H1 (cell line): ENCODE results near the gene NUP210. TPM values are rescaled to one million over a fixed set of nuclear protein-coding genes. Genes with fewer than 3 reads are reported as not detected.
A peak's percentile ranks its signal among the peaks of the same experiment; 100 is the strongest.

ENCODE experiments used
- CTCF ChIA-PET: fragments of 300-600 bp; sonication (Branson Sonifier 250); formaldehyde crosslinking; loops from one replicate; lab custom pipeline; 2021; ENCODE audit not compliant: partially characterized antibody; lab: Charles Lee
- POLR2A ChIA-PET: fragments of 300-600 bp; sonication (Branson Sonifier 250); formaldehyde crosslinking; loops from one replicate; lab custom pipeline; 2021; ENCODE audit warnings: inconsistent platforms; ENCODE audit not compliant: partially characterized antibody; lab: Charles Lee
- DNase-seq, 2 experiments: peaks; one replicate each; pipeline versions ENCODE4 v3.0.0 to v3.0.0-alpha.2; 2010 to 2022; ENCODE audit warnings: low spot score in 2 of 2, low read depth in 1 of 2, mixed read lengths in 1 of 2
- FAIRE-seq: peaks from 2 replicates; lab custom pipeline; 2011; peaks lifted over from hg19 to GRCh38; lab: Jason Lieb, UNC
- H2AFZ ChIP-seq: 2 replicates; pipeline ENCODE4 v1.8.1; 2012; ENCODE audit warnings: low read length, inconsistent platforms
- H2AK5ac ChIP-seq: 2 replicates; pipeline ENCODE4 v1.6.1; 2013; ENCODE audit warnings: low read depth, low read length
- H2BK120ac ChIP-seq: replicated peaks from 2 replicates; pipeline ENCODE3; 2013; ENCODE audit warnings: low read depth, low read length, inconsistent platforms
- H2BK12ac ChIP-seq: 2 replicates; pipeline ENCODE4 v1.6.1; 2013; ENCODE audit warnings: low read depth, low read length
- H2BK15ac ChIP-seq: 2 replicates; pipeline ENCODE4 v1.6.1; 2013; ENCODE audit warnings: low read length
- H2BK20ac ChIP-seq: 2 replicates; pipeline ENCODE4 v1.6.1; 2013; ENCODE audit warnings: low read length
- H2BK5ac ChIP-seq: 2 replicates; pipeline ENCODE4 v1.6.1; 2013; ENCODE audit warnings: low read depth, low read length
- H3K14ac ChIP-seq: 2 replicates; pipeline ENCODE4 v1.6.1; 2013; ENCODE audit warnings: inconsistent platforms; ENCODE audit not compliant: insufficient read length
- H3K18ac ChIP-seq: 2 replicates; pipeline ENCODE4 v1.6.1; 2013; ENCODE audit warnings: low read length; ENCODE audit errors: extremely low read depth
- H3K23ac ChIP-seq: 2 replicates; pipeline ENCODE4 v1.6.1; 2013; ENCODE audit warnings: inconsistent platforms; ENCODE audit not compliant: insufficient read length
- H3K23me2 ChIP-seq: 2 replicates; pipeline ENCODE4 v1.6.1; 2013; ENCODE audit warnings: low read depth, low read length
- H3K27ac ChIP-seq: 2 replicates; pipeline ENCODE4 v1.6.1; 2011; ENCODE audit warnings: low read depth, low read length, inconsistent platforms
- H3K27me3 ChIP-seq, 4 experiments: replicated peaks in 1 of 4; 1 replicate in 1 of 4; 2 replicates in 3 of 4; pipeline versions ENCODE4 v1.6.1 to v1.8.1; 2011 to 2013; ENCODE audit warnings: low read length in 3 of 4, mild to moderate bottlenecking in 3 of 4, inconsistent platforms in 2 of 4, mixed read lengths in 2 of 4, moderate library complexity in 1 of 4; ENCODE audit not compliant: control insufficient read depth in 3 of 4, insufficient read depth in 3 of 4; ENCODE audit errors: extremely low read depth in 1 of 4
- H3K36me3 ChIP-seq, 4 experiments: 2 replicates each; pipeline versions ENCODE4 v1.6.1 to v1.8.1; 2011 to 2013; ENCODE audit warnings: mild to moderate bottlenecking in 4 of 4, low read length in 3 of 4, moderate library complexity in 2 of 4, control low read depth in 1 of 4, inconsistent platforms in 1 of 4; ENCODE audit not compliant: insufficient read depth in 4 of 4, control insufficient read depth in 2 of 4
- H3K4ac ChIP-seq: replicated peaks from 2 replicates; pipeline ENCODE3; 2013; ENCODE audit warnings: low read length, low read depth, mixed read lengths, inconsistent platforms; ENCODE audit not compliant: insufficient read length
- H3K4me1 ChIP-seq, 4 experiments: replicated peaks in 1 of 4; 1 replicate in 1 of 4; 2 replicates in 3 of 4; pipeline versions ENCODE4 v1.6.1 to v1.8.1; 2011 to 2013; ENCODE audit warnings: low read length in 3 of 4, inconsistent platforms in 2 of 4, mixed read lengths in 1 of 4; ENCODE audit not compliant: insufficient read depth in 4 of 4, control insufficient read depth in 3 of 4
- H3K4me2 ChIP-seq, 2 experiments: 2 replicates each; pipeline versions ENCODE4 v1.6.1 to v1.8.1; 2011 to 2013; ENCODE audit warnings: low read depth in 2 of 2, low read length in 2 of 2, control low read depth in 1 of 2, inconsistent platforms in 1 of 2, mild to moderate bottlenecking in 1 of 2; ENCODE audit not compliant: insufficient read depth in 1 of 2
- H3K4me3 ChIP-seq, 4 experiments: fragments of 200-600, 300-600 bp in 1 of 4; sonication (generic), shearing (Covaris generic), sonication (Bioruptor Twin) in 1 of 4; 2 replicates each; pipeline versions ENCODE4 v1.5.1 to v1.8.1; 2011 to 2016; ENCODE audit warnings: low read length in 4 of 4, low read depth in 3 of 4, control low read depth in 2 of 4, inconsistent platforms in 2 of 4, mild to moderate bottlenecking in 2 of 4, mixed read lengths in 1 of 4, moderate library complexity in 1 of 4; ENCODE audit not compliant: insufficient read depth in 2 of 4; ENCODE audit errors: extremely low read depth in 1 of 4
- H3K56ac ChIP-seq: replicated peaks from 2 replicates; pipeline ENCODE3; 2013; ENCODE audit warnings: low read depth, mild to moderate bottlenecking, mixed read lengths, low read length, inconsistent platforms; ENCODE audit not compliant: insufficient read length
- H3K79me1 ChIP-seq: 2 replicates; pipeline ENCODE4 v1.6.1; 2013; ENCODE audit warnings: low read depth, low read length, control low read depth
- H3K79me2 ChIP-seq, 2 experiments: 2 replicates each; pipeline versions ENCODE4 v1.6.1 to v1.8.1; 2012 to 2013; ENCODE audit warnings: low read length in 2 of 2, mild to moderate bottlenecking in 2 of 2, inconsistent platforms in 1 of 2; ENCODE audit not compliant: insufficient read depth in 2 of 2, control insufficient read depth in 1 of 2
- H3K9ac ChIP-seq, 4 experiments: replicated peaks in 1 of 4; 1 replicate in 1 of 4; 2 replicates in 3 of 4; pipeline versions ENCODE4 v1.6.1 to v1.8.1; 2011 to 2013; ENCODE audit warnings: low read depth in 3 of 4, low read length in 3 of 4, control low read depth in 2 of 4, mild to moderate bottlenecking in 2 of 4, moderate library complexity in 2 of 4, inconsistent platforms in 1 of 4; ENCODE audit errors: extremely low read depth in 1 of 4
- H3K9me3 ChIP-seq, 2 experiments: 2 replicates each; pipeline versions ENCODE4 v1.6.1 to v1.8.1; 2012 to 2013; ENCODE audit warnings: mild to moderate bottlenecking in 2 of 2, moderate library complexity in 2 of 2, control low read depth in 1 of 2, inconsistent platforms in 1 of 2, low read depth in 1 of 2, low read length in 1 of 2, mixed read lengths in 1 of 2; ENCODE audit not compliant: insufficient read depth in 2 of 2
- H4K20me1 ChIP-seq, 2 experiments: replicated peaks in 1 of 2; 2 replicates each; pipeline versions ENCODE3 to v1.8.1; 2011 to 2013; ENCODE audit warnings: inconsistent platforms in 2 of 2, low read length in 2 of 2, mild to moderate bottlenecking in 1 of 2; ENCODE audit not compliant: insufficient read depth in 2 of 2, control insufficient read depth in 1 of 2
- H4K5ac ChIP-seq: 2 replicates; pipeline ENCODE4 v1.6.1; 2013; ENCODE audit warnings: low read length, low read depth, mixed read lengths, inconsistent platforms; ENCODE audit not compliant: insufficient read length
- H4K8ac ChIP-seq: 2 replicates; pipeline ENCODE4 v1.8.0; 2013; ENCODE audit warnings: mild to moderate bottlenecking, moderate library complexity, low read length, inconsistent platforms; ENCODE audit not compliant: insufficient read depth; ENCODE audit errors: extremely low read depth
- H4K91ac ChIP-seq: replicated peaks from 2 replicates; pipeline ENCODE3; 2013; ENCODE audit warnings: low read length, mixed read lengths, inconsistent platforms; ENCODE audit not compliant: insufficient read length
- CHD2 ChIP-seq: IDR thresholded peaks from 2 replicates; pipeline ENCODE4 v1.6.1; 2012; ENCODE audit warnings: low read length, improper control_type of control experiment
- GTF2F1 ChIP-seq: IDR thresholded peaks from 2 replicates; pipeline ENCODE4 v1.6.1; 2012; ENCODE audit warnings: low read depth, low read length, improper control_type of control experiment, borderline replicate concordance
- JUN ChIP-seq: IDR thresholded peaks from 2 replicates; pipeline ENCODE4 v1.6.1; 2011; ENCODE audit warnings: low read depth, mild to moderate bottlenecking, improper control_type of control experiment, low read length
- POLR2AphosphoS5 ChIP-seq: IDR thresholded peaks from 2 replicates; pipeline ENCODE4 v1.6.1; 2011; ENCODE audit warnings: low read depth, low read length
- POU5F1 ChIP-seq: IDR thresholded peaks from 2 replicates; pipeline ENCODE4 v1.6.1; 2011; ENCODE audit warnings: low read depth, mild to moderate bottlenecking, low read length, moderate library complexity
- SIN3A ChIP-seq, 2 experiments: IDR thresholded peaks in 1 of 2; conservative IDR thresholded peaks in 1 of 2; 2 replicates each; pipeline ENCODE4 v1.6.1; 2011 to 2012; ENCODE audit warnings: low read length in 2 of 2, improper control_type of control experiment in 1 of 2, low read depth in 1 of 2, mild to moderate bottlenecking in 1 of 2
- SP1 ChIP-seq: IDR thresholded peaks from 2 replicates; pipeline ENCODE4 v1.6.1; 2011; ENCODE audit warnings: low read depth, low read length
- TBP ChIP-seq: IDR thresholded peaks from 2 replicates; pipeline ENCODE4 v1.6.1; 2011; ENCODE audit warnings: low read depth, low read length, improper control_type of control experiment
- WGBS, 2 experiments: shearing (Covaris generic) in 1 of 2; methylation state at CpG; one replicate each; pipeline versions ENCODE4 v1.1.6 to v1.1.7; 2013 to 2015; ENCODE audit warnings: low lambda C conversion rate in 2 of 2, mixed read lengths in 2 of 2, inconsistent platforms in 1 of 2, low coverage in 1 of 2, missing lambda C conversion rate in 1 of 2; ENCODE audit not compliant: insufficient replicate concordance in 2 of 2, insufficient coverage in 1 of 2, insufficient read length in 1 of 2; ENCODE audit errors: extremely low coverage in 1 of 2, missing lambda C conversion rate in 1 of 2; 5-methylcytosine and 5-hydroxymethylcytosine counted together
- polyA plus RNA-seq, 7 experiments: library from polyadenylated mRNA; depleted of rRNA in 3 of 7; stranded (reverse) in 5 of 7; unstranded in 2 of 7; fragments of >200 nt in 5 of 7; fragments of 200-250 nt in 2 of 7; gene quantifications; 1 replicate in 5 of 7; 2 replicates in 1 of 7; 4 replicates in 1 of 7; pipeline versions ENCODE4 v1.2.1 to v1.2.3, GENCODE V29; 2011 to 2013; ENCODE audit warnings: missing spikeins in 2 of 7, mixed read lengths in 2 of 7
- total RNA-seq: library from RNA; stranded (reverse); fragmentation: NEBNext Ultra II Directional; extraction: Animal tissue kit (Norgen Biotek cat#: 25700); gene quantifications from 2 replicates; pipeline ENCODE4 v1.2.1, GENCODE V29; 2021
- TF ChIP-seq, protein P1 (sequence below), 3 experiments: IDR thresholded peaks; 1 replicate in 2 of 3; 2 replicates in 1 of 3; pipeline versions ENCODE4 v1.5.1 to v1.6.1; 2011; ENCODE audit warnings: low read length in 3 of 3, mild to moderate bottlenecking in 3 of 3, inconsistent platforms in 2 of 3, low read depth in 1 of 3, moderate library complexity in 1 of 3; ENCODE audit not compliant: insufficient read depth in 1 of 3; ENCODE audit errors: control extremely low read depth in 1 of 3
- TF ChIP-seq, protein P2 (sequence below): IDR thresholded peaks from 2 replicates; pipeline ENCODE4 v1.6.1; 2012; ENCODE audit warnings: inconsistent platforms

Gene NUP210
- total and polyA plus RNA-seq, 2 of the 8 experiments (the other 6 are each of a cell fraction or from before 2014, with no cell fraction given), result 51.0 to 53.7 TPM

DNA sequence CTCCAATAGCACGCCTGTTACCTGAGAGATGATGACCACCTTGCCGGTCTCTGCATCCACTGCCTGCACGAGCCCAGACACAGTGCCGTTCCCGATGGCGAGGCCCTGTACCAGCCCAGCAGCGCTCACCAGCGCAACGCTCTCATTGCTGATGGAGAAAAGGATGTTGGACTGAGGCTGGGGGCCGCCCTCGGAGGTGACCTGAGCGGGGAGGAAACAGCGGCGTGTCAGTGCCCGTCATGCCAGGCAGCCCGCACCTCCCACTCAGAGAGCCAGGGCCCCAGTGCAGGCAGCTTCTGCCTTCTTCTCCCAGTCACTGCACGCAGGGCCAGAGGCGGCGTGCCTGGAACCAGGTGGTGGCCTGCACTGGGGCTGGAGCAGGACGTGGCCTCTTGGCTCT, 80.3 kb downstream of the NUP210 start:
- FAIRE-seq, result no peak

More for the DNA sequence above, 80.3 kb downstream of the NUP210 start:
- no peak overlapping the region for H3K4ac ChIP-seq
- no peak overlapping the region for H3K56ac ChIP-seq
- no peak overlapping the region for H3K9ac ChIP-seq
- 0 out of 2 replicates have a peak overlapping the region, but pooled peaks have one; percentile 30 for H2BK5ac ChIP-seq
- H2BK120ac ChIP-seq, result no peak overlapping the region
- 97% methylated on average over 19 of the region's 20 CpGs; no CpG with 5 or more reads in 1 of the 2 experiments for WGBS, 2 experiments
- H4K5ac ChIP-seq, result no peak overlapping the region
- no peak overlapping the region for H2BK20ac ChIP-seq
- ChIA-PET CTCF (interaction anchor here (0.8 to 2.5 kb wide), 9 partner anchors 8 to 318 kb away, joined by 3 to 10 read pairs (median 3); no protein-coding TSS in a partner anchor), POLR2A (interaction anchor here (0.6 to 0.8 kb wide), 2 partner anchors 15 to 681 kb away, joined by 3 read pairs; no protein-coding TSS in a partner anchor)
- no peak for DNase-seq
- H2BK15ac ChIP-seq, result no peak overlapping the region
- H3K9me3 ChIP-seq, result no peaks in the 10 kb centered on the region
- no peaks in the 10 kb centered on the region for H3K23me2 ChIP-seq
- peak overlapping the region; percentile 4; the same call in 1 of the 2 replicates for H4K8ac ChIP-seq
- H3K4me2 ChIP-seq, result no peak overlapping the region
- H3K4me1 ChIP-seq, result peaks cover 0 to 4% (median 2%) of the 10 kb centered on the region in 4 experiments; a peak in 4 of 7 replicates
- no peak overlapping the region for H3K18ac ChIP-seq
- H2AFZ ChIP-seq, result no peak overlapping the region
- no peak for TF ChIP-seq POU5F1
- no peak for TF ChIP-seq SP1
- no peak for TF ChIP-seq JUN
- TF ChIP-seq SIN3A (conservative IDR thresholded peaks at IDR 0.05 in 1 of 2, IDR thresholded peaks at IDR 0.05 in 1 of 2; ENCODE audit: low read depth in 1 of 2, low read length in 2 of 2), result no peak
- TF ChIP-seq TBP, result no peak
- no peak for TF ChIP-seq POLR2AphosphoS5
- TF ChIP-seq, protein P1, sequence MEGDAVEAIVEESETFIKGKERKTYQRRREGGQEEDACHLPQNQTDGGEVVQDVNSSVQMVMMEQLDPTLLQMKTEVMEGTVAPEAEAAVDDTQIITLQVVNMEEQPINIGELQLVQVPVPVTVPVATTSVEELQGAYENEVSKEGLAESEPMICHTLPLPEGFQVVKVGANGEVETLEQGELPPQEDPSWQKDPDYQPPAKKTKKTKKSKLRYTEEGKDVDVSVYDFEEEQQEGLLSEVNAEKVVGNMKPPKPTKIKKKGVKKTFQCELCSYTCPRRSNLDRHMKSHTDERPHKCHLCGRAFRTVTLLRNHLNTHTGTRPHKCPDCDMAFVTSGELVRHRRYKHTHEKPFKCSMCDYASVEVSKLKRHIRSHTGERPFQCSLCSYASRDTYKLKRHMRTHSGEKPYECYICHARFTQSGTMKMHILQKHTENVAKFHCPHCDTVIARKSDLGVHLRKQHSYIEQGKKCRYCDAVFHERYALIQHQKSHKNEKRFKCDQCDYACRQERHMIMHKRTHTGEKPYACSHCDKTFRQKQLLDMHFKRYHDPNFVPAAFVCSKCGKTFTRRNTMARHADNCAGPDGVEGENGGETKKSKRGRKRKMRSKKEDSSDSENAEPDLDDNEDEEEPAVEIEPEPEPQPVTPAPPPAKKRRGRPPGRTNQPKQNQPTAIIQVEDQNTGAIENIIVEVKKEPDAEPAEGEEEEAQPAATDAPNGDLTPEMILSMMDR (IDR thresholded peaks at IDR 0.05; ENCODE audit: control extremely low read depth in 1 of 3, insufficient read depth in 1 of 3, low read depth in 1 of 3, low read length in 3 of 3), result no peak
- no peak for TF ChIP-seq GTF2F1
- no peak for TF ChIP-seq CHD2
- TF ChIP-seq, protein P2, sequence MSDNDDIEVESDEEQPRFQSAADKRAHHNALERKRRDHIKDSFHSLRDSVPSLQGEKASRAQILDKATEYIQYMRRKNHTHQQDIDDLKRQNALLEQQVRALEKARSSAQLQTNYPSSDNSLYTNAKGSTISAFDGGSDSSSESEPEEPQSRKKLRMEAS, result no peak
- no peak overlapping the region for H3K23ac ChIP-seq
- H3K79me2 ChIP-seq, result no peaks in the 10 kb centered on the region
- H3K4me3 ChIP-seq, result no peak overlapping the region
- H2BK12ac ChIP-seq, result no peak overlapping the region
- no peak overlapping the region for H4K91ac ChIP-seq
- H3K36me3 ChIP-seq, result peaks cover 3 to 26% (median 10%) of the 10 kb centered on the region in 4 experiments
- no peak overlapping the region for H2AK5ac ChIP-seq
- H3K79me1 ChIP-seq, result no peaks in the 10 kb centered on the region
- H3K27me3 ChIP-seq, result no peaks in the 10 kb centered on the region
- no peak overlapping the region for H3K27ac ChIP-seq
- H4K20me1 ChIP-seq, result no peaks in the 10 kb centered on the region
- H3K14ac ChIP-seq, result no peak overlapping the region
